ENCODE data around the gene ZNF565.
"Not testable (repeated sequence)": the region's sequence is repeated elsewhere in the genome, so short reads cannot be mapped to it uniquely, and the experiment has no call there.

DNA sequence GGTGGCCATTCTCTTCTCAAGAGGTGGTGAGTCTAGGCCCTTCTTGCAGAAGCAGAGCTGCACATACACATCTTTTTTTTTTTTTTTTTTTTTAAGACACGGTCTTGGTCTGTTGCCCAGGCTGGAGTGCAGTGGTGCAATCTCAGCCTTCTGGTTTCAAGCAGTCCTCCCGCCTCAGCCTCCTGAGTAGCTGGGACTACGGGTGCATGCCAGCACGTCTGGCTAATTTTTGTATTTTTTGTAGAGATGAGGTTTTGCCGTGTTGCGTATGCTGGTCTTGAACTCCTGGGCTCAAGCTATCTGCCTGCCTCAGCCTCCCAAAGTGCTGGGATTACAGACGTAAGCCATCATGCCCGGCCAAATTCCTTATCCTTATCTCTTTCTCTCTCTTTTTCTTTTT is 40.6 kb downstream of the ZNF565 start:
- TF ChIP-seq, protein P1, sequence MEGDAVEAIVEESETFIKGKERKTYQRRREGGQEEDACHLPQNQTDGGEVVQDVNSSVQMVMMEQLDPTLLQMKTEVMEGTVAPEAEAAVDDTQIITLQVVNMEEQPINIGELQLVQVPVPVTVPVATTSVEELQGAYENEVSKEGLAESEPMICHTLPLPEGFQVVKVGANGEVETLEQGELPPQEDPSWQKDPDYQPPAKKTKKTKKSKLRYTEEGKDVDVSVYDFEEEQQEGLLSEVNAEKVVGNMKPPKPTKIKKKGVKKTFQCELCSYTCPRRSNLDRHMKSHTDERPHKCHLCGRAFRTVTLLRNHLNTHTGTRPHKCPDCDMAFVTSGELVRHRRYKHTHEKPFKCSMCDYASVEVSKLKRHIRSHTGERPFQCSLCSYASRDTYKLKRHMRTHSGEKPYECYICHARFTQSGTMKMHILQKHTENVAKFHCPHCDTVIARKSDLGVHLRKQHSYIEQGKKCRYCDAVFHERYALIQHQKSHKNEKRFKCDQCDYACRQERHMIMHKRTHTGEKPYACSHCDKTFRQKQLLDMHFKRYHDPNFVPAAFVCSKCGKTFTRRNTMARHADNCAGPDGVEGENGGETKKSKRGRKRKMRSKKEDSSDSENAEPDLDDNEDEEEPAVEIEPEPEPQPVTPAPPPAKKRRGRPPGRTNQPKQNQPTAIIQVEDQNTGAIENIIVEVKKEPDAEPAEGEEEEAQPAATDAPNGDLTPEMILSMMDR (IDR thresholded peaks at IDR 0.05): not testable (repeated sequence)
- TF ChIP-seq POLR2A (IDR thresholded peaks at IDR 0.05): not testable (repeated sequence)
